GM23248 (cell line): ENCODE results near the gene IRF8.

Experiments
- EZH2 ChIP-seq: fragments of 200-600 bp; sonication (generic); IDR thresholded peaks from 2 replicates; pipeline ENCODE4 v1.6.1; 2018; ENCODE audit warnings: antibody characterized with exemption, mild to moderate bottlenecking; ENCODE audit not compliant: insufficient read depth, poor library complexity, severe bottlenecking
- EZH2phosphoT487 ChIP-seq: fragments of 200-600 bp; sonication (generic); IDR thresholded peaks from 2 replicates; pipeline ENCODE4 v1.6.1; 2018; ENCODE audit warnings: antibody characterized with exemption, moderate library complexity, mild to moderate bottlenecking, low read depth; ENCODE audit not compliant: insufficient read depth

GRCh38 chr16:85935391-85935973, 36.5 kb downstream of the IRF8 start:
- TF ChIP-seq EZH2 (no peak), EZH2phosphoT487 (no peak)
